HG03565 (cell line): ENCODE measurements around the gene SLC35D2.
"Not testable (repeated sequence)": the region's sequence is repeated elsewhere in the genome, so short reads cannot be mapped to it uniquely, and the experiment has no call there.

Source experiments
- ATAC-seq: cut with Tn5 transposase; IDR thresholded peaks from one replicate; pipeline ENCODE4 v1.9.1; 2021; ENCODE audit warnings: mild to moderate bottlenecking, moderate library complexity; ENCODE audit not compliant: unreplicated experiment

SLC35D2 gene

GRCh38 chr9:96361668-96362067 is 21.8 kb downstream of the SLC35D2 start:
- no peak for ATAC-seq

GRCh38 chr9:96360976-96361375 is 22.5 kb downstream of the SLC35D2 start:
- ATAC-seq = no peak

DNA sequence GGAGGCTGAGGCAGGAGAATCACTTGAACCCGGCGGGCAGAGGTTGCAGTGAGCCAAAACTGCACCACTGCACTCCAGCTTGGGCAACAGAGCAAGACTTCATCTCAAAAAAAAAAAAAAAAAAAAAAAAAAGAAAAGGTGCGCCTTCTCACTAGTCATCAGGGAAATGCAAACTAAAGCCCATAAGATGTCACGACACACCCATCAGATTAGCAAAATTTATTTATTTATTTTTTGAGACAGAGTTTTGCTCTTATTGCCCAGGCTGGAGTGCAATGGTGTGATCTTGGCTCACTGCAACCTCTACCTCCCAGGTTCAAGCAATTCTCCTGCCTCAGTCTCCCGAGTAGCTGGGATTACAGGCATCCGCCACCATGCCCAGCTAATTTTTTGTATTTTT is 23.0 kb downstream of the SLC35D2 start:
- not testable (repeated sequence) for ATAC-seq

- ATAC-seq = no peak
Measured at GRCh38 chr9:96350866-96351265, 32.6 kb downstream of the SLC35D2 start.

DNA sequence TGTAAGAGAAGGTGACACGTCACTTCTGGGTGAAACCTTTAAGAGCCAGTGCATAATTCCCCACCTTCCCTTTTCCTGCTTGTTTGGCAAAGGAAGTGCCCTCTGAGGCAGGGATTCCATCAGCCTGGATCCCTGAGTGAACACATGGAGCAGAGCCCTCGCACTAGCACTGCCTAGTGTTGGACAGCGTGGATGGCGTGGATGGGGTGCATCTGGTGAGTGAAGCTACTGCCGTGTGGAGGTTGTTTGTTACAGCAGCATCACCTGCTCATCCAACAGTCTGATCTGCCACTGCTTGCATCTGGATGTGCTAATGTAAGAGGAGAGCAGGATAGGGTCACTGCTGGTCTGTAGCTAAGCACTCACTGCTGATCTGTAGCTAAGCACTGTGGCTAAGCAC is 35.2 kb downstream of the SLC35D2 start:
- no peak for ATAC-seq

DNA sequence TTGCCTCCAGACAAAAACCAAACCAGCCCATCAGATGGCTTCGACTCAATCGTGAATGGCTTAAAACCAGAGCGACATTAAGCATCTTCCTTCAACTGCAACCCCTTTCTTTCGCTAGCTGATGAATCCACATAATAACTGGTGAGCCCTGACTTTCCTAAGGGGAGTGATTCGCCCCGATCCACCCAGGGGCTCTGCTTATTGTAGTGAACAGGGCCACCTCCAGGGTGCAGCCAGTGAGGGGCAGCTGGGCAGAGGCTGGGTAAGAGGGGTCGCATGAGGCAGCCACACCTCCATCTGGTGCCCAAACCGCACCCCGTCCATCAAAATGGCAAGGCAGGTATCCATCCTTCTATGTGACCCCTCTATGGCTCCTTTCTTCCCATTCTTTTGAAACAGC is 38.0 kb downstream of the SLC35D2 start:
- ATAC-seq = no peak

DNA sequence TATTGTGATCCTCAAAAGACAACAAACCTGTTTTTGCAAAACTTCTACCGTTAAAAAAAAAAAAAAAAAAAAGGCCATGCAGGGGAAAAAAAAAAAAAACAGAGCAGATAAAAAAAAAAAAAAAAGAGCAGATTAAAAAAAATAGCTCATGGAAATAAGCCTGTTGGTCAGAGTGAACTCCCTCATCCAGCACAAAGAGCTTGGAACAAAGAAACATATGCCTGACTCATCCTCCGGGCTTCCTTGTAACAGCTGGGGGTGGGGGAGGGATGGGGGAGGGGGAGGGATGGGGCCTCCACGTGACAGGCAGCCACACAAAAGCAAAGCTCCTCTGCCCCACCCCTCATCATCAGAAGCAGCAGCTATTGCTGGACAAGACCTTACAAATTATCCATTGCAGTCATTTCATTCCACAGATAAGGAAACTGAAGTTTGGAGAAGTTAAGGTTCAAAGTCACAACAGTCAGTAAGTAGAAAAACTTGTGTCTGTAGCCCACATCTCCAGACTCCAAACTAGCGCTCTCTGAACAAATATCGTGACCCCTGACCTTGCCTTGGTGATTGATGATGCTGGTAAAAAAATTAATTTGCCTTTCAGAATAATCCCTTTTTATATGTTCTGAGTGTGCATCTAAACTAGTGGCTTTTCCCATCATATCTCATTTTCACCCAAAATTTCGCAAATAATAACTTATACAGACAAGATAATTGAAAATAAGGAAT is 38.9 kb downstream of the SLC35D2 start:
- no peak for ATAC-seq

GRCh38 chr9:96343515-96344360 is 39.8 kb downstream of the SLC35D2 start:
- no peak for ATAC-seq

DNA sequence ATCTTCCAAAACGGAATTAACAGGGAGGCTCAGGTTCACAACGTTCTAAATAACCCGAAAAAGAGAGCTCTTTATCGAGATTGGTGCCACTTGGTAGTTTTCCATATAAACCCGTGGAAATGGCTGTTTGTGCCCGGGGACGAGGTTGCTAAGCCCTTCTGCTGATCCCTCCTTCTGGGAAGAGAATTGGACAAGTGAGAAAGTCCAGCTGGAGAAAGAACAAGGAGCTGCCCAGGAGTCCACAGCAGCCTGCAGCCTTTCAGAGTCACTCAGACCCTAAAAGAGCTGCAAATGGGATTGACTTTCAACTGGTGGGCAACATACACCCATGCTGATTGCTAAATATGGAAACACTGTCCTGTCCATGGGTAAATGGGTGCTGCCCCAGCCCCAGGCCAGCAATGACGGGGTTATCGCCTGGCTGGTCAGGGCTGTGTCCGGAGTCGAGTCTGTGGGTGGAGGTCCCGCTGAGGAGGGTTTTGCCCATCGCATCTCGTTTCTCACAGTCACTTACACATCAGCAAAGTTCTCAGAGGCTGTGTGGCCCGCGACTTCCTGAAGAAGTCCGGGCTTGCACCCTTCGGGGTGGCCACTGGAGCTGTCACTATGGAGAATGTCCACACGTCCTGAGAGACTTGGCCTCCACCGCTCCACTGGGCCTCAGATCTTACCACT is 40.8 kb downstream of the SLC35D2 start:
- no peak for ATAC-seq

DNA sequence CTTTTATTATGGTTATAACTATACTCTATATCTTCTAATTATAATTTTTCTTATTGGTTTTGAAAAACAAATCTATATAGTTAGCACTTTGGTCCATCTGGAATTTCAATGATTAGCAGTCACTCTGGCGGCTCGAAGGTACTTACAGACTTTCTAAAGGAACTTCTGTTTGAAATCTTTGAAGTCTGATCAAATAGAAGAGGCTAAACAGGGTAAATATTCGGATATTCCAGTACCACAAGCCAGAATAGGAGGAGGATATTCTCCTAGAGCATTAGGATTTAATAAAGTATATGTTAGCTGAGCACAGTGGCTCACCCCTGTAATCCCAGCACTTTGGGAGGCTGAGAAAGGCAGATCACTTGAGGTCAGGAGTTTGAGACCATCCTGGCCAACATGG is 42.8 kb downstream of the SLC35D2 start:
- ATAC-seq = no peak

- no peak for ATAC-seq
Measured at GRCh38 chr9:96338299-96338698, 45.2 kb downstream of the SLC35D2 start.

- no peak for ATAC-seq
Measured at GRCh38 chr9:96333958-96334357, 49.6 kb downstream of the SLC35D2 start.

DNA sequence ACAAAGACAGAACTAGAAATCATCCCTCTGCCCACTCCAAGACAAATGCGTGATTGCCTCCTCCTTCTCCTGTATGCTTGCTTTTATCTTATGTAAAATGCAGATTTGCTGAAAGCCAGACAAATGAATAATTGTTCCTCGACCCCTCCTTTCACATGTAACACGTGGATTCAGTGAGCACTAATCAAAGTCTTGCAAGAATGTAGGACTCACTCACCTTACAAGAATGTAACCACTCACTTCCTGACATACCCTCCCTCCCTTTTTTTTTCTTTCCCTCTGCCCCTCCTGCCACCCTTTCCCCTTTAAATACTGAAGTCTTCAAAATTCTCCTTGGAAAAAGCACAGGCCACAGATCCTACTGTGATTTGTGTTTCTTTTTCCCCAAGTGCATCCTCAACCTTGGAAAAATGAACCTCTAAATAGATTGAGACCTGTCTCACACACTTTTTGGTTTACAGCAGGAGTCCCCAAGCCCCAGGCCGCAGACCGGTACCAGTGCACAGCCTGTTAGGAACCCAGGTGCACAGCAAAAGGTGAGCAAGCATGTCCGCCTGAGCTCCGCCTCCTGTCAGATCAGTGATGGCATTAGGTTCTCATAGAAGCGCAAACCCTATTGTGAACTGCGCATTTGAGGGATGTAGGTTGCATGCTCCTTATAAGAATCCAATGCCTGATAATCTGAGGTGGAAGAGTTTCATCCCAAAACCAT is 52.1 kb downstream of the SLC35D2 start:
- ATAC-seq = no peak

DNA sequence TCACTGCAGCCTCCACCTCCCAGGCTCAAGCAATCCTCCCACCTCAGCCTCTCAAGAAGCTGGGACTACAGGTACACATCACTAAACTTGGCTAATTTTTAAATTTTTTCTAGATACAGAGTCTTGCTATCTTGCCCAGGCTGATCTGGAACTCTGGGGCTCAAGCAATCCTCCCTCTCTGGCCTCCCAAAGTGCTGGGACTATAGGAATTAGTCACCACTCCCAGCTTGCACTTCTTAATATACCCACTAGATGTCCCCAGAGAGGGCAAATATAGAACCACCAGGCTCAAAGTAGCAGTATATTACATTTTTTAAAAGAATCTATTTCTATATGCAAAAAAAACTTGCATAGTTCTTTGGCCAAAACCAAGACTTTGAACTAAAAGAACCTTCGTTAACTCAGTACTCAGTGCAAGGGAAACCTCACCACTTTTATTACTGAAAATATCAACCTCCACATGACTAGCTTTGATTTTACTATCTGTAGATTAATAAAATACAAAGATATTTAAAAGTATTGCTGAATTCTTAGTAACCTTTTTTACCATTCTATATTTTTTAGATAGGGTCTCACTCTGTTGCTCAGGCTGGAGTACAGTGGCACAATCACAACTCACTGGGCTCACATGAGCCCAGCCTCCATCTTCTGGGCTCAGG is 55.7 kb downstream of the SLC35D2 start:
- ATAC-seq = no peak

DNA sequence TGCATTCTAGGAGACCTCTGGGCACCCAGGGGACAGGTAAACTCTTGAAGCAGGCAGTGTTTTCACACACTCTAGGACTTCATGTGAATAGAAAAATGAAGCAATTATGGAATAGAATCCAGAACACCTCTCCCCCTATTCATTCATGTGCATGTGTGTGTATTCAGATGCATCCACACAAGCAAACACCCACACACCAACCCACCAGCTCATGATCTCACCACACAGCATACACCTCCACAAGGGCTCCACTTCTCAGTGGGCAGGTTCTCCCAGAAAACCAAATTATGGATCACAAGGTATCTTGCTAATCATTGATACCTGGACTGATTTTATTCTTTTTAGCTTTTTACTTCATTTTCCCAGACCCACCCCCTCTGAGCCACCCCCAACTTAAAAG is 60.3 kb downstream of the SLC35D2 start:
- ATAC-seq = no peak

DNA sequence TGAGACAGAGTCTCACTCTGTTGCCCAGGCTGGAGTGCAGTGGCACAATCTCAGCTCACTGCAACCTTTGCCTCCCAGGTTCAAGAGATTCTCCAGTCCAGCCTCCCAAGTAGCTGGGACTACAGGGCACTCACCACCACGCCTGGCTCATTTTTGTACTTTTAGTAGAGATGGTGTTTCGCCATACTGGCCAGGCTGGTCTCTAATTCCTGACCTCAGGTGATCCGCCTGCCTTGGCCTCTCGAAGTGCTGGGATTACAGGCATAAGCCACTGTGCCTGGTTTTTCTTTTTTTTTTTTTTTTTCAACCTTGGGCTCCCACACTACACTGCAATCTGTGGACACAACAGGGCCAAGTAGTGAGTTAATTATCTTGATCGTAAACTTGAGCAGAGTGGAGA is 60.8 kb downstream of the SLC35D2 start:
- not testable (repeated sequence) for ATAC-seq

DNA sequence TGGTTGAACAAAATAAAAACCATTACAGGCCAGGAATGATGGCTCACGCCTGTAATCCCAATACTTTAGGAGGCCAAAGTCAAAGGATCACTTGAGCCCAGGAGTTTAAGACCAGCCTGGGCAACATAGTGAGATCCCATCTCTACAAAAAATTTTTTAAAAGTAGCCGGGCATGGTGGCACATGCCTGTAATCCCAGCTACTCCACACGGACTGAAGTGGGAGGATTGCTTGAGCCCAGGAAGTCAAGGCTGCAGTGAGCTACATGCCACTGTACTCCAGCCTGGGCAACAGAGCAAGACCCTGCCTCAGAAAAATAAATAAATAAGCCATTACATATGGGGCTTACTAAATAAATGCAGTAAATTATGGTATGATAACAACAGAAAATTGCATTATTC is 61.3 kb downstream of the SLC35D2 start:
- ATAC-seq = not testable (repeated sequence)

DNA sequence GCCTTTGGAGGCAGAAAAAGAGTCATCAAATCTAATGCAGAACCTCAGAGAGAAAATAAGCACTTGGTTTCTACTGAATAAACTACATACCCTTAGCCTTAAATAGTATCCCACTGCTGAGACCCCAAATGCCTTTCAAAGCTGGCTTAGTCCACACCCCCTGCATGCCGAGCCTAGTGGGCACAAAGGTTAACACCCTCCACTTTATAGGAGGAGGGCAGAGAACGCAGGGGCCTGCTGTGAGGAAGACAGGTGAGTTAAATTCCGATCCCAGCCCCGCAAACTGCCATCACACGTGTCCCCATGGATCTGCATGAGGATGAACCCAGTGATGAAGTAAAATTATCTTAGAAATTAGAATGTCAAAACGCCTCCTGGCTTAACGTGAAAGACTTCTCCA is 62.0 kb downstream of the SLC35D2 start:
- ATAC-seq = no peak

DNA sequence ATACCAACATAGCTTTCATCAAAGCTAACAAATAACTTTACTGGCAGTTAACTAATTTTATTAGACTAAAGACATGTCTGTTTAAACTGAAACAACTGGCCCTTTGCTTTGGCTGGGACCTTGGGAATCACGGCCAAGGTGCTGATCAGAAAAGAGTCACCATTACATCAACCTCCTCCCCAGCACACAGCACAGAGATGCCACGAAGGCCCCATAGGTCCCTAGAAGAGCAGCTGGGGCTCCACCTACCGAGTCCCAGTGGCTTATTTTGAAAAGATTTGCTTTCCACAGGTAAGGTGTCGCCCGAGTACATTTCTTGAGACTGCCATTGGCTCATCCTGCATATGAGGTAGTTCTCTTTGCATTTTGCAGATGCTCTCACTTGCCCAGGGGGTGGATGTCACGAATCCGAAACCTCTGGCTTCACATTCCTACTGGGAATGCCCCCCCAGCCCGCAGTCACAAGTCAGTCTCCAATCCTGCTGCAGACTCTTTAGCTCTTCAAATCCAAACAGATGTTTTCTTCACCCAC is 62.7 kb downstream of the SLC35D2 start:
- no peak for ATAC-seq

DNA sequence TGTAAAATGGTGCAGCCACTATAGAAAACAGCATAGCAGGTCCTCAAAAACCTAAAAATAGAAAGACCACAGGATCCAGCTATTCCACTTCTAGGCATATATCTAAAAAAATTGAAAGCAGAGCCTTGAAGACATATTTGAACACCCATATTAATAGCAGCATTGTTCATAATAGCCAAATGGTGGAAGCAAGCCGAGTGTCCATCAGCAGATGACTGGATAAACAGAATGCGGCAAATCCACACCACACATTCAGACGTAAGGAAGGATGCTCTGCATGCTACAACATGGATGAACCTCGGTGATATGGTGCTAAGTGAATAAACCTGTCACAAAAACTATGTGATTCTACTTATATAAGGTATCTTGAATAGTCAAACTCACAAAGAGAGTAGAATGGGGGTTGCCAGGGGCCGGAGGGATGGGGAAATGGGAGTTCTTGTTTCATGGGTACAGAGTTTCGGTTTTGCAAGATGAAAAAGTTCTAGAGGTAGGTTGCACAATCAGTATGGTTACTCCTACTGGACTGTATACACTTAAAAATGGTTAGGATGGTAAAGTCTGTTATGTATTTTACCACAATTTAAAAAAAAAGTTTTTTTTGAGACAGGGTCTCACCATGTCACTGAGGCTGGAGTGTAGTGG is 64.5 kb downstream of the SLC35D2 start:
- ATAC-seq = no peak
